HepG2 (cell line): ENCODE data around the gene MYO18A. TPM values are rescaled to one million over a fixed set of nuclear protein-coding genes. Genes with fewer than 3 reads are reported as not detected.

ENCODE experiments used
- AKAP8 ChIP-seq: sonication (generic); formaldehyde crosslinking; IDR thresholded peaks from 2 replicates; pipeline ENCODE4 v1.5.1; 2020; ENCODE audit warnings: mild to moderate bottlenecking, missing genetic modification reagents
- ATF7-NPFF ChIP-seq: sonication (generic); formaldehyde crosslinking; IDR thresholded peaks from 2 replicates; pipeline ENCODE4 v1.8.1; 2023; ENCODE audit warnings: mild to moderate bottlenecking, low read depth, missing genetic modification reagents, moderate library complexity
- CAMTA2 ChIP-seq: sonication (generic); formaldehyde crosslinking; IDR thresholded peaks from 2 replicates; pipeline ENCODE4 v1.4.0; 2020; ENCODE audit warnings: mild to moderate bottlenecking, missing genetic modification reagents, borderline replicate concordance
- CCAR2 ChIP-seq: fragments of 200-400 bp; formaldehyde crosslinking; optimal IDR thresholded peaks from 2 replicates; pipeline ENCODE3; 2018; ENCODE audit warnings: low read depth, mild to moderate bottlenecking, low read length, moderate library complexity
- CEBPG ChIP-seq: IDR thresholded peaks from 2 replicates; pipeline ENCODE4 v1.6.1; 2016
- CREB3 ChIP-seq: sonication (generic); formaldehyde crosslinking; IDR thresholded peaks from 2 replicates; pipeline ENCODE4 v1.5.0; 2020; ENCODE audit warnings: missing genetic modification reagents
- EP300 ChIP-seq, 3 experiments: sonication (generic) in 1 of 3; formaldehyde crosslinking in 1 of 3; IDR thresholded peaks; 2 replicates each; pipeline versions ENCODE4 v1.5.1 to v1.6.1; 2011 to 2020; ENCODE audit warnings: low read depth in 2 of 3, low read length in 2 of 3, borderline replicate concordance in 1 of 3, improper control_type of control experiment in 1 of 3, mild to moderate bottlenecking in 1 of 3, missing genetic modification reagents in 1 of 3, moderate library complexity in 1 of 3
- ERF ChIP-seq: IDR thresholded peaks from 2 replicates; pipeline ENCODE4 v1.6.1; 2018; ENCODE audit warnings: missing biosample characterization, missing genetic modification reagents
- FOXJ3 ChIP-seq: sonication (generic); formaldehyde crosslinking; IDR thresholded peaks from 2 replicates; pipeline ENCODE4 v1.4.0; 2020; ENCODE audit warnings: missing genetic modification reagents, mild to moderate bottlenecking, borderline replicate concordance
- GATAD2A ChIP-seq: IDR thresholded peaks from 2 replicates; pipeline ENCODE4 v1.6.1; 2016
- HNF1A ChIP-seq, 2 experiments: sonication (generic) in 1 of 2; formaldehyde crosslinking in 1 of 2; IDR thresholded peaks; 2 replicates each; pipeline versions ENCODE4 v1.4.0 to v1.6.1; 2016 to 2020; ENCODE audit warnings: borderline replicate concordance in 1 of 2, low read depth in 1 of 2, mild to moderate bottlenecking in 1 of 2, missing genetic modification reagents in 1 of 2
- IKZF5 ChIP-seq: IDR thresholded peaks from 2 replicates; pipeline ENCODE4 v1.6.1; 2018; ENCODE audit warnings: missing genetic modification reagents, mild to moderate bottlenecking, missing compliant biosample characterization
- NFE2L2 ChIP-seq: fragments of 150-350 bp; IDR thresholded peaks from 2 replicates; pipeline ENCODE4 v1.6.1; 2014; ENCODE audit warnings: low read length
- POLR2G ChIP-seq: fragments of 200-400 bp; formaldehyde crosslinking; IDR thresholded peaks from 2 replicates; pipeline ENCODE4 v1.6.1; 2018; ENCODE audit warnings: mild to moderate bottlenecking, low read depth, low read length, moderate library complexity
- SALL1 ChIP-seq: sonication (generic); formaldehyde crosslinking; IDR thresholded peaks from 2 replicates; pipeline ENCODE4 v1.8.0; 2022; ENCODE audit warnings: mild to moderate bottlenecking, missing genetic modification reagents
- SOX5 ChIP-seq: IDR thresholded peaks from 2 replicates; pipeline ENCODE4 v1.6.1; 2016; ENCODE audit warnings: borderline replicate concordance
- TEAD3 ChIP-seq: optimal IDR thresholded peaks from 2 replicates; pipeline ENCODE3; 2016; ENCODE audit warnings: borderline replicate concordance
- TFDP1 ChIP-seq: IDR thresholded peaks from 2 replicates; pipeline ENCODE4 v1.6.1; 2016; ENCODE audit warnings: missing compliant biosample characterization, missing genetic modification reagents, borderline replicate concordance
- ZMYM4 ChIP-seq: sonication (generic); formaldehyde crosslinking; IDR thresholded peaks from 2 replicates; pipeline ENCODE4 v1.8.1; 2023; ENCODE audit warnings: mild to moderate bottlenecking, missing genetic modification reagents
- ZNF121 ChIP-seq: sonication (generic); formaldehyde crosslinking; IDR thresholded peaks from 2 replicates; pipeline ENCODE4 v1.5.0; 2020; ENCODE audit warnings: mild to moderate bottlenecking, missing genetic modification reagents
- ZNF7 ChIP-seq: IDR thresholded peaks from 2 replicates; pipeline ENCODE4 v1.6.1; 2016; ENCODE audit warnings: missing biosample characterization, missing genetic modification reagents
- polyA plus RNA-seq, 8 experiments: library from polyadenylated mRNA; depleted of rRNA in 3 of 8; stranded (reverse) in 7 of 8; unstranded in 1 of 8; fragments of >200 nt; fragmentation: Illumina TruSeq in 4 of 8; extraction: Trizol in 4 of 8; gene quantifications; 2 replicates each; pipeline versions ENCODE4 v1.2.1 to v1.2.3, GENCODE V29; 2011 to 2016; ENCODE audit warnings: low read depth in 4 of 8, missing spikeins in 1 of 8, mixed read lengths in 1 of 8; ENCODE audit not compliant: insufficient read depth in 1 of 8
- total RNA-seq, 5 experiments: library from RNA; depleted of rRNA; stranded (reverse); fragments of >200 nt; fragmentation: Illumina TruSeq; extraction: Trizol; gene quantifications; 2 replicates each; pipeline ENCODE4 v1.2.3, GENCODE V29; 2016; ENCODE audit warnings: low read depth in 1 of 5

The MYO18A gene
- total and polyA plus RNA-seq, 2 of the 13 experiments (the other 11 are each of a cell fraction or from before 2014, with no cell fraction given), result 16.8 to 24.8 TPM

GRCh38 chr17:29158488-29159275 lies 21.5 kb downstream of the MYO18A start (continued):
- 0 out of 2 replicates have a peak, but pooled peaks have one; percentile 23 for TF ChIP-seq AKAP8 (CRISPR knock-in tag)
- TF ChIP-seq SALL1 (CRISPR knock-in tag), result peak; percentile 72
- TF ChIP-seq IKZF5 (CRISPR knock-in tag), result peak; percentile 19; the same call in 1 of the 2 replicates
- TF ChIP-seq CEBPG (CRISPR knock-in tag), result 0 out of 2 replicates have a peak, but pooled peaks have one; percentile 33
- TF ChIP-seq CREB3 (CRISPR knock-in tag), result no peak
- no peak for TF ChIP-seq CCAR2
- peak; percentile 60; the same call in 1 of the 2 replicates for TF ChIP-seq SOX5 (CRISPR knock-in tag)
- TF ChIP-seq ATF7-NPFF, result no peak
- 0 out of 2 replicates have a peak, but pooled peaks have one; percentile 43 for TF ChIP-seq TFDP1 (CRISPR knock-in tag)
- TF ChIP-seq POLR2G, result no peak
- peak; percentile 45; the same call in 1 of the 2 replicates for TF ChIP-seq ZMYM4 (CRISPR knock-in tag)
- TF ChIP-seq GATAD2A (CRISPR knock-in tag), result peak; percentile 86
- no peak for TF ChIP-seq ZNF121
- peak; percentile 28; the same call in 1 of the 2 replicates for TF ChIP-seq HNF1A (IDR thresholded peaks at IDR 0.05; ENCODE audit: low read depth)
- TF ChIP-seq HNF1A (CRISPR knock-in tag; IDR thresholded peaks at IDR 0.05; ENCODE audit: borderline replicate concordance), result no peak; the same call in 1 of the 2 replicates
- 0 out of 2 replicates have a peak, but pooled peaks have one; percentile 59 for TF ChIP-seq ERF (CRISPR knock-in tag)
- peak in 1 of 2 experiments; percentile 86; a peak in 2 of 4 replicates for TF ChIP-seq EP300 (IDR thresholded peaks at IDR 0.05; ENCODE audit: low read depth in 2 of 2, low read length in 2 of 2)
- TF ChIP-seq EP300 (CRISPR knock-in tag; IDR thresholded peaks at IDR 0.05; ENCODE audit: borderline replicate concordance), result peak; percentile 73
- peak; percentile 34; the same call in 1 of the 2 replicates for TF ChIP-seq FOXJ3 (CRISPR knock-in tag)
- TF ChIP-seq TEAD3 (CRISPR knock-in tag), result peak; percentile 95
- 0 out of 2 replicates have a peak, but pooled peaks have one; percentile 9 for TF ChIP-seq ZNF7 (CRISPR knock-in tag)
- TF ChIP-seq NFE2L2, result no peak
- TF ChIP-seq CAMTA2 (CRISPR knock-in tag), result no peak
